Measurements from ENCODE around the gene PKMYT1. TPM values are rescaled to one million over a fixed set of nuclear protein-coding genes. Genes with fewer than 3 reads are reported as not detected.

PKMYT1 gene
- polyA plus RNA-seq, 1 experiment, result 1.2 TPM

GRCh38 chr16:3017794-3018506 is 37.7 kb upstream of the PKMYT1 start, which contains the start of gene CLDN6:
CLDN6 (minus strand) TSS chr16:3018183; CDS start chr16:3016021, 2,162 bp downstream.
- TF ChIP-seq CTCF (IDR thresholded peaks at IDR 0.05; ENCODE audit: low read depth, low read length), result peak; percentile 19
- CTCF ChIA-PET, result no interaction called here
- no peak within 1 kb of the TSS for H3K4me3 ChIP-seq (ENCODE audit: low read depth, low read length)
- POLR2A ChIA-PET, result no interaction called here
- no peaks in the 10 kb centered on the region; the same call in 1 of the 2 replicates for H3K9me3 ChIP-seq (ENCODE audit: control insufficient read depth, insufficient read depth, low read length)
- H3K27ac ChIP-seq (ENCODE audit: low read depth, low read length), result no peak within 1 kb of the TSS
- H3K27me3 ChIP-seq (ENCODE audit: control insufficient read depth, insufficient read depth, low read length), result peaks cover 19% of the 10 kb centered on the region
- no peak for DNase-seq (ENCODE audit: low read depth, low spot score)

- no peaks in the 10 kb centered on the region; the same call in 1 of the 2 replicates for H3K9me3 ChIP-seq (ENCODE audit: control insufficient read depth, insufficient read depth, low read length)
- no peak for DNase-seq (ENCODE audit: low read depth, low spot score)
- ChIA-PET POLR2A (no interaction called here), CTCF (no interaction called here)
- no peak overlapping the region for H3K27ac ChIP-seq (ENCODE audit: low read depth, low read length)
- TF ChIP-seq CTCF (IDR thresholded peaks at IDR 0.05; ENCODE audit: low read depth, low read length), result no peak
- H3K4me3 ChIP-seq (ENCODE audit: low read depth, low read length), result no peak overlapping the region
- peaks cover 25% of the 10 kb centered on the region for H3K27me3 ChIP-seq (ENCODE audit: control insufficient read depth, insufficient read depth, low read length)
These were observed 37.1 kb upstream of the PKMYT1 start for GRCh38 chr16:3017344-3017743.

GRCh38 chr16:3015865-3016521 is 35.7 kb upstream of the PKMYT1 start:
- DNase-seq (ENCODE audit: low read depth, low spot score), result no peak
- peaks cover 37% of the 10 kb centered on the region for H3K27me3 ChIP-seq (ENCODE audit: control insufficient read depth, insufficient read depth, low read length)
- H3K9me3 ChIP-seq (ENCODE audit: control insufficient read depth, insufficient read depth, low read length), result no peaks in the 10 kb centered on the region; the same call in 1 of the 2 replicates
- H3K27ac ChIP-seq (ENCODE audit: low read depth, low read length), result no peak overlapping the region
- CTCF ChIA-PET, result no interaction called here
- no peak overlapping the region for H3K4me3 ChIP-seq (ENCODE audit: low read depth, low read length)
- TF ChIP-seq CTCF (IDR thresholded peaks at IDR 0.05; ENCODE audit: low read depth, low read length), result no peak
- POLR2A ChIA-PET, result no interaction called here

- no peak for DNase-seq (ENCODE audit: low read depth, low spot score)
- ChIA-PET CTCF (interaction anchor here (0.7 kb wide), 1 partner anchor 13 kb away, joined by 4 read pairs; no protein-coding TSS in a partner anchor), POLR2A (no interaction called here)
- no peak overlapping the region for H3K27ac ChIP-seq (ENCODE audit: low read depth, low read length)
- no peak for TF ChIP-seq CTCF (IDR thresholded peaks at IDR 0.05; ENCODE audit: low read depth, low read length)
- H3K27me3 ChIP-seq (ENCODE audit: control insufficient read depth, insufficient read depth, low read length), result peaks cover 39% of the 10 kb centered on the region
- no peaks in the 10 kb centered on the region; the same call in 1 of the 2 replicates for H3K9me3 ChIP-seq (ENCODE audit: control insufficient read depth, insufficient read depth, low read length)
- no peak overlapping the region for H3K4me3 ChIP-seq (ENCODE audit: low read depth, low read length)
These were observed 34.7 kb upstream of the PKMYT1 start for GRCh38 chr16:3014971-3015370.

Measured in AG04450 (cell line).